Activated CD4-positive, alpha-beta T cell treated with anti-CD3 and anti-CD28 coated beads for 1 hour (primary cell): ENCODE results near the gene FBXO42.
A peak's percentile ranks its signal among the peaks of the same experiment; 100 is the strongest.

Experiments used
- DNase-seq: peaks from one replicate; pipeline ENCODE4 v3.0.0-alpha.2; 2020

The FBXO42 gene

GRCh38 chr1:16351994-16352841 lies at the start of gene FBXO42:
Gene FBXO42, minus strand, starts transcription at chr1:16352480. Its CDS starts 37,062 bp downstream, at chr1:16315418.
- DNase-seq: peak; percentile 89

- no peak for DNase-seq
These were observed 46.2 kb upstream of the FBXO42 start for GRCh38 chr1:16398371-16398953.

GRCh38 chr1:16397120-16397519 lies 44.8 kb upstream of the FBXO42 start:
- no peak for DNase-seq

GRCh38 chr1:16396591-16396990 lies 44.3 kb upstream of the FBXO42 start:
- DNase-seq: no peak

- no peak for DNase-seq
These were observed 42.7 kb upstream of the FBXO42 start for GRCh38 chr1:16394977-16395376.

GRCh38 chr1:16393570-16394521 lies 41.6 kb upstream of the FBXO42 start:
- no peak for DNase-seq

- DNase-seq: no peak
These were observed 40.7 kb upstream of the FBXO42 start for GRCh38 chr1:16392740-16393569.

GRCh38 chr1:16391411-16391810 lies 39.1 kb upstream of the FBXO42 start:
- no peak for DNase-seq

- no peak for DNase-seq
These were observed 35.2 kb upstream of the FBXO42 start for GRCh38 chr1:16387201-16388188.

GRCh38 chr1:16386454-16387113 lies 34.3 kb upstream of the FBXO42 start:
- DNase-seq: no peak

- DNase-seq: no peak
These were observed 33.6 kb upstream of the FBXO42 start for GRCh38 chr1:16385659-16386453.

GRCh38 chr1:16383888-16384287 lies 31.6 kb upstream of the FBXO42 start:
- DNase-seq: no peak

- DNase-seq: no peak
These were observed 28.6 kb upstream of the FBXO42 start for GRCh38 chr1:16380868-16381267.

- no peak for DNase-seq
These were observed 26.2 kb upstream of the FBXO42 start for GRCh38 chr1:16378443-16378842.

GRCh38 chr1:16376971-16377370 lies 24.7 kb upstream of the FBXO42 start:
- DNase-seq: no peak

GRCh38 chr1:16375521-16376340 lies 23.5 kb upstream of the FBXO42 start:
- no peak for DNase-seq

GRCh38 chr1:16374266-16374665 lies 22.0 kb upstream of the FBXO42 start:
- no peak for DNase-seq

- DNase-seq: no peak
These were observed 20.4 kb upstream of the FBXO42 start for GRCh38 chr1:16372535-16373285.
